Measurements from ENCODE around the gene SLC38A5. TPM values are rescaled to one million over a fixed set of nuclear protein-coding genes. Genes with fewer than 3 reads are reported as not detected.
"Not testable (repeated sequence)": the region's sequence is repeated elsewhere in the genome, so short reads cannot be mapped to it uniquely, and the experiment has no call there.

SLC38A5 gene
- total RNA-seq, 2 experiments from 2014 or later = 146 to 156 TPM

- DNase-seq, H3K27ac Mint-ChIP-seq, H3K27me3 Mint-ChIP-seq, H3K4me3 Mint-ChIP-seq, H3K9me3 Mint-ChIP-seq, H3K36me3 Mint-ChIP-seq, H3K4me1 Mint-ChIP-seq: not testable (repeated sequence)
Measured at GRCh38 chrX:48427027-48427716, 42.9 kb downstream of the SLC38A5 start.

- H3K27ac Mint-ChIP-seq, H3K9me3 Mint-ChIP-seq, H3K36me3 Mint-ChIP-seq, DNase-seq, H3K4me3 Mint-ChIP-seq, H3K4me1 Mint-ChIP-seq, H3K27me3 Mint-ChIP-seq: not testable (repeated sequence)
Measured at GRCh38 chrX:48411860-48412259, 58.2 kb downstream of the SLC38A5 start, which contains the start of gene SSX4B. Gene SSX4B, minus strand, starts transcription at chrX:48411960. Its CDS starts 588 bp downstream, at chrX:48411372.

Other genes starting within 250 kb of the SLC38A5 start
- not detected for gene SSX1, start 214.9 kb downstream of the SLC38A5 start, total RNA-seq
- not detected for gene SSX3, start 113.6 kb downstream of the SLC38A5 start, total RNA-seq
- gene SSX4, start 86.7 kb downstream of the SLC38A5 start, total RNA-seq = not detected
- not detected for gene SSX4B, start 58.3 kb downstream of the SLC38A5 start, total RNA-seq
- 10 to 100 TPM; 98.7 to 98.8 TPM for gene FTSJ1, start 5.9 kb upstream of the SLC38A5 start, total RNA-seq
- gene PORCN, start 38.7 kb upstream of the SLC38A5 start, total RNA-seq = 10 to 100 TPM; 11.0 to 11.9 TPM
- gene EBP, start 51.5 kb upstream of the SLC38A5 start, total RNA-seq = 100 to 1,000 TPM; 165 to 169 TPM
- gene TBC1D25, start 69.5 kb upstream of the SLC38A5 start, total RNA-seq = 10 to 100 TPM; 12.1 to 12.9 TPM
- gene RBM3, start 104.2 kb upstream of the SLC38A5 start, total RNA-seq = 100 to 1,000 TPM; 255 to 258 TPM
- 10 to 100 TPM; 32.6 to 40.6 TPM for gene WDR13, start 127.2 kb upstream of the SLC38A5 start, total RNA-seq
- gene WAS, start 213.5 kb upstream of the SLC38A5 start, total RNA-seq = 10 to 100 TPM; 87.8 to 89.8 TPM
- gene SUV39H1, start 226.5 kb upstream of the SLC38A5 start, total RNA-seq = 10 to 100 TPM; 31.9 to 32.8 TPM